Immature natural killer cell (primary cell): ENCODE results near the gene TNFRSF25. TPM values are rescaled to one million over a fixed set of nuclear protein-coding genes. Genes with fewer than 3 reads are reported as not detected.

ENCODE experiments used
- DNase-seq, 3 donors: peaks; one replicate each; pipeline ENCODE4 v3.0.0; 2022; ENCODE audit warnings: mixed read lengths in 1 of 3
- H3K27ac Mint-ChIP-seq, 6 donors: one replicate each; pipeline ENCODE4 v1.8.0; 2020; ENCODE audit warnings: mixed read lengths in 6 of 6, mild to moderate bottlenecking in 5 of 6, inconsistent platforms in 4 of 6, moderate library complexity in 3 of 6
- H3K27me3 Mint-ChIP-seq, 3 donors: one replicate each; pipeline ENCODE4 v1.8.0; 2020 to 2021; ENCODE audit warnings: low read depth in 3 of 3, mild to moderate bottlenecking in 3 of 3, mixed read lengths in 3 of 3, moderate library complexity in 3 of 3, inconsistent platforms in 1 of 3
- H3K36me3 Mint-ChIP-seq, 3 donors: one replicate each; pipeline ENCODE4 v1.8.0; 2020; ENCODE audit warnings: mixed read lengths in 3 of 3, inconsistent platforms in 2 of 3, mild to moderate bottlenecking in 2 of 3
- H3K4me1 Mint-ChIP-seq, 2 donors: one replicate each; pipeline ENCODE4 v1.8.0; 2020; ENCODE audit warnings: inconsistent platforms in 2 of 2, mild to moderate bottlenecking in 2 of 2, mixed read lengths in 2 of 2, moderate library complexity in 1 of 2
- H3K4me3 Mint-ChIP-seq, 5 donors: one replicate each; pipeline ENCODE4 v1.8.0; 2020; ENCODE audit warnings: mild to moderate bottlenecking in 5 of 5, mixed read lengths in 5 of 5, inconsistent platforms in 3 of 5, moderate library complexity in 3 of 5
- H3K9me3 Mint-ChIP-seq, 6 donors: one replicate each; pipeline ENCODE4 v1.8.0; 2020; ENCODE audit warnings: mild to moderate bottlenecking in 6 of 6, mixed read lengths in 6 of 6, inconsistent platforms in 4 of 6, moderate library complexity in 3 of 6
- polyA plus RNA-seq, 3 donors: library from polyadenylated mRNA; unstranded; fragments of 300-500 nt; fragmentation: Illumina TruSeq; gene quantifications; one replicate each; pipeline ENCODE4 v1.2.3, GENCODE V29; 2021

Gene TNFRSF25
- polyA plus RNA-seq, 3 donors from 2014 or later: 3.1 to 15.3 (median 9.8) TPM

DNA sequence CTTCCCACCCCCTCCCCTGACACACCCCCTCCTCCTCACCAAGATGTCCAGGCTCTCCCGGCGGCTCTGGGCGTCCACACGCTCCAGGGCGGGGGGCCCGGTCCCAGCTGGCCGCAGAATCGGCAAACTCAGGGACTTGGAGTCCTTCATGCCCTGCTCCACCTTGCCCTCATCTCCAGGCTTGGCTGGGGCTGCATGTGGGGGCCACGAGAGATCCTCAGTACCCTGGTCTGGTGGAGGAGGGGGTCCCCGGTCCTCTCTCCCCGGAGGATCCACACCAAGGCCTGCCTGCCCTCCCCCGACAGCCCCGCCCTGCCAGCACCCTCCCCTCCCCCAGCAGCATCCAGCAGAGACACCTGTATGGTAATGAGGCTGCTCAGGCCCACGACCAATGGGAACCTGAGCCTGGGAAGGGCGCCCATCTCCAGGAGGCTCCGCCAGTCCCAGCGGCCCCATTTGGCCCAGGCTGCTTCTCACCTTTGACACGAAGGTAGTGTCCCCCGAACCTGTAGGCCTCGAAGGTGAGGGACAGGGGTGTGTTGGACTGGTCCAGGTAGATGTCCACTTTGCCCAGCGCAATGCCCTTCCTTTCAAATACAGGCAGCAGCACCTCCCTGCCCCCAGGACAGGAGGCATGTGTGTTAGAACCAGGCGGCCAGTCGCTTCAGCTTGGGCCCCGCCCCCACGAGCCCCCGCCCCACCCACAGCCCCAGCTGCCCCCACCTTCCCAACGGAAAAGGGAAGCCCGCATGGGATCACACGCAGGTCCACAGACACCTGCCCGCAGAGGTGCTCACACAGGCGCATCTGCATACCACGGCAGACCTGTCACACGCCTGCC, 8.2 kb upstream of the TNFRSF25 start:
- Mint-ChIP-seq H3K27ac (no peak overlapping the region), H3K9me3 (no peaks in the 10 kb centered on the region), H3K36me3 (no peaks in the 10 kb centered on the region), H3K4me1 (no peaks in the 10 kb centered on the region), H3K27me3 (no peaks in the 10 kb centered on the region), H3K4me3 (no peak overlapping the region)
- no peak for DNase-seq

DNA sequence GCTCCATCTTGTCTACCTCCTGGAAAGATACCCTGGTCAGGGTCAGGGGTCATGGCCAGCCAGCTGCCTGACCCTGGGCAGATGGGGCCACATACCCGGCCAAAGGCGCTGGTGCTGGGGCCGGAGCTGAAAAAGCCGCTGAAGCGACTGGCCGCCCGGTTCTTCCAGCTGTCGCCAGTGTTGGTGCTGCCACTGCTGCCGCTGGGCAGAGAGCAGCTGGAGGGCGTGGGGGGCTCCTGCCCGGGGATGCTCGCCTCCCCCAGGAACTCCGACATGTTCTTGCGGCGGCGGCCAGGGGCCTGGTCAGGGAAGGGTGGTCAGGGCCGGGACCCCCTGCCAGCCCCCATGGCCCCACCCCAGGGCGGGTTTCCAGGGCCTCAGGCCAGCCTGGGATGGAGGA, 7.2 kb upstream of the TNFRSF25 start:
- Mint-ChIP-seq H3K9me3 (no peaks in the 10 kb centered on the region), H3K36me3 (no peaks in the 10 kb centered on the region), H3K27me3 (no peaks in the 10 kb centered on the region), H3K4me1 (no peaks in the 10 kb centered on the region), H3K27ac (no peak overlapping the region), H3K4me3 (no peak overlapping the region)
- DNase-seq: no peak

DNA sequence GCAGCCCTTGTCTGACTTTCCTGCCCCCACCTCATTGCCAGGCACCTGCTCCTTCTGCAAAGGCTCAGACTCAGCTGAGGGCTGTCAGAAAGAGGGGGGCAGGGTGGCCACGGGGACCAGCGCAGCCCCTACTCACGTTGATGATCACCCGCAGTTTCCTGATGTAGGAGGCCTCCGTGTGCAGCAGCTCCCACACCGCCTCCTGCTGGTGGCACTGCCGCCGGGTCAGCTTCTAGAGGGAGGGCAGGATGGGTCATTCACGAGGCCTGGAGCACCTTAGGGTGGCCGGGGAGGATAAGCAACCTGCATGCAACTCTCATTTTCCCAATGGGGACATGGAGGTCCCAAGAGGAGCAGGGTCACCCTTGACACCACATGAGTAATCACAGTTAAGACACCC, 6.4 kb upstream of the TNFRSF25 start:
- H3K27ac Mint-ChIP-seq: no peak overlapping the region
- H3K27me3 Mint-ChIP-seq: peaks cover 0 to 1% (median 0%) of the 10 kb centered on the region in 3 donors
- no peaks in the 10 kb centered on the region for H3K9me3 Mint-ChIP-seq
- no peak overlapping the region for H3K4me3 Mint-ChIP-seq
- no peak for DNase-seq
- no peaks in the 10 kb centered on the region for H3K36me3 Mint-ChIP-seq
- no peaks in the 10 kb centered on the region for H3K4me1 Mint-ChIP-seq

DNA sequence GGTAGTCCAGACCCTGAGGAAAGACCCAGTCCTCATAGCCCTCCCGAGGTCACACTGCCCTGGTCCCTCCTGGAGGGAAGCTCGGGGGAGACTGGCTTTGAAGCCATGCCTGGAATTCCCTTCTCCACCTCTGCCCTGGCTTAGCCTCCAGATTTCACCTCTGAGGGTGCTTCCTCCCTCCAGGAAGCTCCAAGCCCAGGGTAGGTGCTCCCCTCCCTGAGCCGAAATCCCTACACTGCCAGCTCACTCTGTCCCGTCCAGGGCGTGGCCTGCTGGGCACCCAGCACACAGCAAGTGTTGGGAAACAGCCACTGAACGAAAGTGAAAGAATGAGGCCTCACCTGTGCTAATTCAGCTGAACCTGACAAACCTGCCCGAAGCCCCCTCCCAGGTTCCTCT, 6.0 kb upstream of the TNFRSF25 start:
- peaks cover 0 to 1% (median 0%) of the 10 kb centered on the region in 3 donors for H3K27me3 Mint-ChIP-seq
- no peaks in the 10 kb centered on the region for H3K36me3 Mint-ChIP-seq
- no peak overlapping the region for H3K27ac Mint-ChIP-seq
- H3K4me3 Mint-ChIP-seq: no peak overlapping the region
- DNase-seq: no peak
- H3K4me1 Mint-ChIP-seq: no peaks in the 10 kb centered on the region
- no peaks in the 10 kb centered on the region for H3K9me3 Mint-ChIP-seq

DNA sequence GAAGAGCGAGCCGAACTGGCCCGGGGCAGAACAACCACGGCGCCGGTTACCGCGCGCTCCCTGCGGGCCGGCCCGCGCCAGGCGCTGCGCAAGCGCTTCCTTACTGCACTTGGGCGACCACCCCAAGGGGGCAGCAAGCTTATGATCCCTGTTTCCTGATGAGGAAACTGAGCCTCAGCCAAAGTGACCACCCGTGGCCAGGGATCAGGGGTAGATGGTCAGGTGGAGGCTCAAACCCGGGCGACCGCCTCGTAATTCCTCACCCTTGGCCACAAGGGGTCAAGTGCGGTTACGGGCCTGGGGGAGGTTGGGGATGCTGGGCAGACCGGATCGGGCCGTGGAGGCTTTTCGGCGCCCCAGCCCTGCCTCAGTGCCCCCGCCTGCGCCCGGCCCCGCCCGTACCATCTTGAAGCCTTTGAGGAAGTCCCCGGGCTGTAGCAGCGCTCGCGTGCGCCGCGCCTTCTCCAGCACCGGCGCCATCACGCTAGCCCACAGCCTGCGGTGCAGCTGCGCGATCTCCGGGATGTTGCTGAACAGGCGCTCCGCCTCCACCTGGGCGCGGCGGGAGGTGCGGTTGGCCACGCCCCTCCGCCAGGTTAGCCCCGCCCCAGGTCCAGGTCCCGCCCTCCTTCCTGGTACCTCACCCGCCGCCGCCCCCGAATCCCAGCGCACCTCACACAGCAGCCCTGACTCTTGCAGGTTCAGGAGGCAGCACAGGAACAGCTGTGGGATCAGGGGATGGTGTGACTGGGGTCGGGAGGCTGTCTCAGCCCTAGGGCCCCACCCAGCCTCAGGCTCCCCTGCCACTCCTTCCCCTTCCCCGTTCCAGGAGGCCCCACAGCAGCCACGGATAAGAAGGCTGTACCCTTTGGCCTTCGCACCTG, 5.4 kb upstream of the TNFRSF25 start:
- Mint-ChIP-seq H3K4me1 (no peaks in the 10 kb centered on the region), H3K4me3 (no peak overlapping the region), H3K36me3 (no peaks in the 10 kb centered on the region), H3K9me3 (no peaks in the 10 kb centered on the region), H3K27me3 (peaks cover 0 to 1% (median 0%) of the 10 kb centered on the region in 3 donors), H3K27ac (no peak overlapping the region)
- no peak for DNase-seq

DNA sequence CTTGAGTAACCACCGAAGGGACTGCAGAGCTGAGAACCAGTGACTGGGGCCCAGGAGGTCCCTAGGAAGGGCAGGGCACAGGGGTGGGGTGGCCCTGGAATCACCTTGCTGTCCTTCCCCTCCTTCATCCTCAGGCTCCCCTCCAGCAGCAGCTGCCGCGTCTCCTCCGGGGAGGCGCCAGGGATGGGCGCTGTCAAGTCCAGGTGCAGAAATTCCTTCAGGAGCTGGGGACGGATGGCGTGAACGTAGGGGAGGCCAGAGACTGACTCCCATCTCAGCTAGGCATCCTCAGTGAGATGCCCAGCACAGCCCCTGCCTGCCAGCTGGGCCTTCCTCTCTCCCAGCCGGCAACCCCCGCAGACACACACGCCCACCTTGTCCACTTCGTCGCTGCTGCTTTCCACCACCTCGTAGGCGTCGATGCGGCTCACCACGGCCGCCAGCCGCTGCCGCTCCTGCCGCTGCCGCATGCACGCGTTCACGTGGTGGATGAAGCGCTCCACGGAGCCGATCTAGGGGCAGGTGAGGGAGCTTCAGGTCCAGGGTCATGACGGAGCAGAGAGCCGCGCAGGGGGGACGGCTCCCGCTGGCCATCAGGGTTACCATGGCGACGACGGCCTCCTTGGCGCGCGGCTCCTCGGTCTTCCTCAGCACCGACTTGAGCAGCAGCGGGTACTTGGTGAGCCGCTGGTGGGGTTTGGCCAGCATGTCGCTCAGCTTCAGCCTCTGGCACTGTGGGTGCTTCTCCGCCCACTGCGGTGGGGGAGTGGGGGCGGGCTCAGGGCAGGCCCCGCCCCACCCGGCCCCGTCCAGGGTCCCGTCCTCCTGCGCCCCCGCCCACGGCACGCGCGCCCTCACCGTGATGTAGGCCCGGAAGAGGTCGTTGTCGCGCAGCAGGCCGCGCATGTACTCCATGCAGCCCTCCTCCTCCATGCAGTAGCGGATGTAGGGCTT, 4.4 kb upstream of the TNFRSF25 start:
- peaks cover 0 to 1% (median 0%) of the 10 kb centered on the region in 3 donors for H3K27me3 Mint-ChIP-seq
- no peak overlapping the region for H3K4me3 Mint-ChIP-seq
- H3K27ac Mint-ChIP-seq: no peak overlapping the region
- no peaks in the 10 kb centered on the region for H3K9me3 Mint-ChIP-seq
- no peak for DNase-seq
- H3K36me3 Mint-ChIP-seq: no peaks in the 10 kb centered on the region
- H3K4me1 Mint-ChIP-seq: no peaks in the 10 kb centered on the region

DNA sequence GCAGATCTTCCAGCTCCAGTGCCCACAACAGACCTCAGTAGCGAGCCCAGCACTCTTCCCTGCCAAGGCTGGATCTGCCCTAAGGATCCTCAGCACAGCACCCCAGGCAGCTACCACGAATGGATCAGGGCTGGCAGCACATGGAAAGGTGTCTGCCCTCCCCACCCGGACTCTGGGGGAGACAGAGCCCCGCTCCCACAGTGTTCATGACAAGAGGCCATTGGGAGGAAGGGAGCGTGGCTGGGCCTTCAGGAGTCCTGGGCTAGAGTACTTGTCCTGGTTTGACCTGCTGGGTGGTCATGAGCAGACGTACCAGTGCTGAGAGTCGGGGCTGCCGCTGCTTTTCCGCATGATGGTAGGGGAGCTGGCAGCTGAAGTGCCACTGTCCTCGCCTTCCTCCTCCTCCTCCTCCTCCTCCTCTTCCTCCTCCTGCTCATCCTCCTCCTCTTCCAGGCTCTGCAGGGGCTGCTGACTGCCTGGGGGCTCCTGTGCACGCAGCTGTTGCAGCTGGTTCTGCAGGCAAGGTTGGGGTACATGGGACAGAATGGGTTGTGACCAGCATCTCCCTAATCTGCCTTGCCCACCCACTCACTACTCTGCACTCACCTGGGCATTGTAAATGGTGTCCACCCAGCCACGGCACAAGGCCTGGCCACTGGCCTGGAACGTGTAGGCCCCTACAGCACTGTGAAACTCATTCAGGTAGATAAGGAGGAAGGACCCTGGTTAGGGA, 2.9 kb upstream of the TNFRSF25 start:
- Mint-ChIP-seq H3K27me3 (peaks cover 0 to 1% (median 1%) of the 10 kb centered on the region in 3 donors), H3K9me3 (no peaks in the 10 kb centered on the region), H3K4me1 (peaks cover 4 to 10% of the 10 kb centered on the region in 2 donors), H3K27ac (no peak overlapping the region), H3K36me3 (no peaks in the 10 kb centered on the region), H3K4me3 (no peak overlapping the region)
- no peak for DNase-seq

DNA sequence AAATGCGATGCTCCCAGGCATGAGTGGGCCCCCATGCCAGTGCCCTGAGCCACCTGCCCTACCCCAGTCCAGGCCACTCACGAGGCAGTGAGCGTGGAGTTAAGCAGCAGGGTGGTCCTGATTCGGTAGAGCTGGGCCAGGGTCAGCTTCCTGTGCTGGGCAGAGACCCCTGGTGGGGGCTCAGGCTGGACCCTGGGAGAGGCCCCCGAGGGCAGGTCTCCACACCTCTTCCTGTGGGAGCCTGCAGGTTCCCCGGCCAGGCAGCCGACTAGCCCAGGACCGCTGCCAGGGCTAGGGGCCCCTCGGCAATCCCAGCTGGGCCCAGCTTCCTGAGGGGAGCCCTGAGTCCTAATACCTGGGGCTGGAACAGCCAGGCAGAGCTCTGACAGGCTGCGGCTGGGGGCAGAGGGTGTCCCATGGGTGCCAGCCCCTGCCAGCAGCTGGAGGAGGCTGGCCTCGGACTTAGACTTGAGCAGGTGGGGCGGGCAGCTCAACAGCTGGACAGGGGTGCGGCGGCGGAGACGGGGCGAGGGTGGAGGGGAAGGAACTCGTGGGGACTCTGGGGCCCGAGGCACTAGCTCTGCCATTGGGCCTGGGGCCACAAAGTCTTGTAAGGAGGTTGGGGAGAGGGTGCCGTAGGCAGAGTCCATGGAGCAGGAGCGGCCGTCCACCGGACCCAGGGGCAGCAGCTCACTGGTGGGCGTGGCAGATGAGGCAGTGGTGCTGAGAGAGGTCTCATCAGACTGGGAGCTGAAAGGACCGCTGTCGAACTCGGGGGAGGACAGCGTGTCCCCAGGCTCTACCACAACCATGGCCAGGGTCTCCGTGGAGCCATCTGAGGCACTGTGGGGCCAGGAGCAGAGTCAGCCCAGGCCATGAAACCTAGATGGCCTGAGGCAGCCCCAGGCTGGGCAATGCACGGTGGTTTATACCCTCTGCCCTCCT, 2.0 kb upstream of the TNFRSF25 start:
- Mint-ChIP-seq H3K9me3 (no peaks in the 10 kb centered on the region), H3K27ac (no peak overlapping the region), H3K27me3 (peaks cover 0 to 1% (median 1%) of the 10 kb centered on the region in 3 donors), H3K4me3 (no peak overlapping the region), H3K36me3 (peaks cover 0 to 2% (median 0%) of the 10 kb centered on the region in 3 donors), H3K4me1 (peaks cover 4 to 13% of the 10 kb centered on the region in 2 donors)
- DNase-seq: no peak

DNA sequence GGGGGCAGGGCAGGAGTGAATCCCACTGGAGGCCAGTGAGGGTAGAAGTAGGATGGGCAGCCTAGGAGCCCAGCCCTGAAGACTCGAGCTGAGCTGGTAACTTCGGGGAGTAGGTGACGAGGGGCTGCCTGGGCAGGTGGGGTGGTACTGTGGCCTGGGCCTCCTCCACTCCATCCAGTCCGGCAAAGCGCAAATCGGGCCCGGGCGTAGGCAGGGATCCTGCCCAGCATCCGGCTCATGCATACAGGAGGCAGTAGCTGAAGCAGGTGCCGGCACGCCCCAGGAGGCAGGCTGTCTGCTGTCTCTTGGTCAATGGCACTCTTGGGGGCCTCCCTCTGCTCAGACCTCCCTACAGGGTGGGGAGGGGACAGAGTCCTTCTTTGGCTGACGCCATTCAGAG, 1.3 kb upstream of the TNFRSF25 start:
- Mint-ChIP-seq H3K4me3 (no peak overlapping the region), H3K9me3 (no peaks in the 10 kb centered on the region), H3K36me3 (peaks cover 0 to 8% (median 2%) of the 10 kb centered on the region in 3 donors), H3K27ac (no peak overlapping the region), H3K27me3 (peaks cover 0 to 4% (median 2%) of the 10 kb centered on the region in 3 donors), H3K4me1 (peaks cover 4 to 16% of the 10 kb centered on the region in 2 donors)
- DNase-seq: no peak

DNA sequence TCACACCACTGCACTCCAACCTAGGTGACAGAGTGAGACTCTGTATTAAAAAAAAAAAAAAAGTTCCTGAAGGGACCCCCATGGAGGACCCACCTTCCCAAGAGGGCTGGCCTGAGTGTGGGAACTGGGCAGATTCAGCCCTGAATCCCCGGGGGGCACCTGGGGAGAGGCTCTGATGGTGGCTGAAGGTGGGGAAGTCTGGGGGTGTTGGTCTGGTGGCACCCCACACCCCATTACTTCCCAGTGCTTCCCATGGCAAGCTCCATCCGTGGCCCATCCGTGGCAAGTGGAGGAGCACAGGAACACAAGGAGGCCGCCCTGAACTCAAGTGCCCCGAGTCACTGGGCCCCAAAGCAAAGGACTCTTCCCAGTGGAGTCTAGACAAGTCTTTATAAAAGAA, 778 bp upstream of the TNFRSF25 start:
- DNase-seq: no peak
- Mint-ChIP-seq H3K27me3 (peaks cover 0 to 5% (median 4%) of the 10 kb centered on the region in 3 donors), H3K9me3 (no peaks in the 10 kb centered on the region), H3K36me3 (peaks cover 0 to 9% (median 3%) of the 10 kb centered on the region in 3 donors), H3K27ac (peak overlapping the region in 1 of 6 donors; percentile 45), H3K4me1 (peaks cover 4 to 19% of the 10 kb centered on the region in 2 donors), H3K4me3 (peak overlapping the region in 4 of 5 donors; percentile 15 to 58 (median 30))

DNA sequence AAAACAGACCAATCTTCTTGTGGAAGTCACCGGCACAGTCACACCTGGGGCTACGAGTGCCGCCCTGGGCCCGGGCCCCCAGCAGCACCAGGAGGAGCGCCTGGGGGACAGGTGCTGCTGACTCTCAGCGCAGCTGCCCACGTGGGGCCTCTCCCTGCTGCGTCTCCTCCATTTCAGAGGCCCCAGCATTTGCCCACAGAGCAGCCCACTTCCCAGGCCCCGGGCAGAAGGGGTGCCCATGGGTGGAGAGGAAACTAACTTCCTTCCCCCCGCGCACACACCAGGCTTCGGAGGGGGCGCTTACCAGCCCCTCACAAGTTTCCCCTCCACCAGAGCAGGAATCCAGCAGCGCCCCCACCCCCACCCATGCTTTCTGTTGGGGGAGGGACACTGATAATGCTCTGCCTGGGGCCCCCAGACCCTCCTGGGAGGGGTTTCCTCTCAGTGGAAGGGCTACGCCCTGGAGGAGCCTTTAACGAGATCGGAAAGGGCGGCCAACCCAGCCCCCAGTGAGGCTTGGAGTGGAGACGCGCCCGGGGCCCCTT, 440 bp downstream of the TNFRSF25 start:
- Mint-ChIP-seq H3K9me3 (no peaks in the 10 kb centered on the region), H3K4me1 (peaks cover 9 to 24% of the 10 kb centered on the region in 2 donors), H3K27me3 (peaks cover 0 to 11% (median 4%) of the 10 kb centered on the region in 3 donors), H3K4me3 (peak overlapping the region; percentile 59 to 81 (median 80)), H3K27ac (peak overlapping the region in 3 of 6 donors; percentile 39 to 83 (median 59)), H3K36me3 (peaks cover 0 to 9% (median 3%) of the 10 kb centered on the region in 3 donors)
- peak in 1 of 3 donors; percentile 14 for DNase-seq
